ENCODE results near the gene CIAPIN1.

CIAPIN1 gene

DNA sequence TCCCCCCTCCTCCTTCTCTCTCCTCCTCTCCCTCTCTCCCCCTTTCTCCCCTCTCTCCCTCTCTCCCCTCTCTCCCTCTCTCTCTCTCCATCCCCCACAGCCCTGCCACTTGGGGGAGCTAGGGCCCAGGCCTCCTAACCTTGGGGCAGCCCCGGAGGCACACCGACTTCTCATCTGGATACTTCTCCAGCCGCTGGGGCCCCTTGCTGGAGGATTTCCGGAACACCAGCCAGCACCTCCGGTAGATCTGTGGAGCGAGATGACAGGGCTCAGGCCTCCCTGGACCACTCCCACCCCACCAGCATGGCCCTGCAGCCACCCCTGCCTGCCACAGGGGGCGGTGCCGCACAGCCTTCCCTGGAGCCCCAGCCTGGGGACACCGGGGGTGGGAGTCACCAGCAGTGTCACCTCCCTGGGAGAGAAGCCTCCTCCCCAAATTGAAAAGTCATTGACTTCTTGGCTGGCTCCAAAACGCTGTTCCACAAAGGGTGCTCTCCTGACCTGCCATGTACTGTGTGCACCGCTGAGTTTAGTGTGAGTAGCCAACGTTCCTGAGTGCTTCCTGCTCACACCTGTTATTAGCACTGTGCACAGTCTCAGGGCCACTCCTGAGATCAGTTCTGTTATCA, 28.6 kb upstream of the CIAPIN1 start:
- in situ Hi-C loops (cut with MboI; ENCODE audit: low pct_unique_long_range_greater_than_20kb, low sequenced_read_pairs, unreplicated experiment) = no loop called here
- peak; percentile 88 for DNase-seq (ENCODE audit: low spot score)
- TF ChIP-seq, protein P1, sequence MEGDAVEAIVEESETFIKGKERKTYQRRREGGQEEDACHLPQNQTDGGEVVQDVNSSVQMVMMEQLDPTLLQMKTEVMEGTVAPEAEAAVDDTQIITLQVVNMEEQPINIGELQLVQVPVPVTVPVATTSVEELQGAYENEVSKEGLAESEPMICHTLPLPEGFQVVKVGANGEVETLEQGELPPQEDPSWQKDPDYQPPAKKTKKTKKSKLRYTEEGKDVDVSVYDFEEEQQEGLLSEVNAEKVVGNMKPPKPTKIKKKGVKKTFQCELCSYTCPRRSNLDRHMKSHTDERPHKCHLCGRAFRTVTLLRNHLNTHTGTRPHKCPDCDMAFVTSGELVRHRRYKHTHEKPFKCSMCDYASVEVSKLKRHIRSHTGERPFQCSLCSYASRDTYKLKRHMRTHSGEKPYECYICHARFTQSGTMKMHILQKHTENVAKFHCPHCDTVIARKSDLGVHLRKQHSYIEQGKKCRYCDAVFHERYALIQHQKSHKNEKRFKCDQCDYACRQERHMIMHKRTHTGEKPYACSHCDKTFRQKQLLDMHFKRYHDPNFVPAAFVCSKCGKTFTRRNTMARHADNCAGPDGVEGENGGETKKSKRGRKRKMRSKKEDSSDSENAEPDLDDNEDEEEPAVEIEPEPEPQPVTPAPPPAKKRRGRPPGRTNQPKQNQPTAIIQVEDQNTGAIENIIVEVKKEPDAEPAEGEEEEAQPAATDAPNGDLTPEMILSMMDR (IDR thresholded peaks at IDR 0.05; ENCODE audit: extremely low read depth, insufficient read depth, missing control alignments) = peak; percentile 70

GRCh38 chr16:57474671-57475661, 27.8 kb upstream of the CIAPIN1 start:
- no peak for DNase-seq (ENCODE audit: low spot score)
- in situ Hi-C loops (cut with MboI; ENCODE audit: low pct_unique_long_range_greater_than_20kb, low sequenced_read_pairs, unreplicated experiment) = no loop called here
- TF ChIP-seq, protein P1 (IDR thresholded peaks at IDR 0.05; ENCODE audit: extremely low read depth, insufficient read depth, missing control alignments) = no peak

DNA sequence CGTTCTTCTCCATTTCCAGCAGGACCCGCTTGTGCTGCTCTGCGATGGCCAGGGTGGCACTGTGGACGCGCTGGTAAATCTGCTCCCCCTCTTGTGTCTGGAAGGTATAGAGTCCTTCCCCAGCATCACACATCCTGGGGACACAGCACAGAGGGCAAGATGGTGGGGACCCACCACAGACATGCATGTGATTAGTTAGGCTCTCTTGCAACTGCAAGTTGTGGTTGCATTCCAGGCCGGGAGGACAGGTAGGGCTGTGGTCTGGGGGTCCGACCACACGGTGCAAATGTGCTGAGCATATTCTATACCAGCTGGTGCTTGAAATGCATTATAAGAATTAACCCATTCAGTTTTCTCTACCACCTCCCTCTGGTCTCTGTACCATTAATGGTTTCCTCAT, 26.7 kb upstream of the CIAPIN1 start:
- TF ChIP-seq, protein P1 (IDR thresholded peaks at IDR 0.05; ENCODE audit: extremely low read depth, insufficient read depth, missing control alignments) = no peak
- in situ Hi-C loops (cut with MboI; ENCODE audit: low pct_unique_long_range_greater_than_20kb, low sequenced_read_pairs, unreplicated experiment) = no loop called here
- no peak for DNase-seq (ENCODE audit: low spot score)

- DNase-seq (ENCODE audit: low spot score) = no peak
- in situ Hi-C loops (cut with MboI; ENCODE audit: low pct_unique_long_range_greater_than_20kb, low sequenced_read_pairs, unreplicated experiment) = no loop called here
- TF ChIP-seq, protein P1 (IDR thresholded peaks at IDR 0.05; ENCODE audit: extremely low read depth, insufficient read depth, missing control alignments) = no peak
Measured at GRCh38 chr16:57473176-57473840, 26.1 kb upstream of the CIAPIN1 start.

- DNase-seq (ENCODE audit: low spot score) = no peak
- in situ Hi-C loops (cut with MboI; ENCODE audit: low pct_unique_long_range_greater_than_20kb, low sequenced_read_pairs, unreplicated experiment) = no loop called here
- TF ChIP-seq, protein P1 (IDR thresholded peaks at IDR 0.05; ENCODE audit: extremely low read depth, insufficient read depth, missing control alignments) = no peak
Measured at GRCh38 chr16:57472665-57473060, 25.5 kb upstream of the CIAPIN1 start.

GRCh38 chr16:57471852-57472664, 24.9 kb upstream of the CIAPIN1 start:
- no peak for DNase-seq (ENCODE audit: low spot score)
- TF ChIP-seq, protein P1 (IDR thresholded peaks at IDR 0.05; ENCODE audit: extremely low read depth, insufficient read depth, missing control alignments) = no peak
- in situ Hi-C loops (cut with MboI; ENCODE audit: low pct_unique_long_range_greater_than_20kb, low sequenced_read_pairs, unreplicated experiment) = no loop called here

Measured in GM13977 (cell line).